GM12892 (cell line): Measurements from ENCODE around the gene BRPF3.
A peak's percentile ranks its signal among the peaks of the same experiment; 100 is the strongest.
"Not testable (repeated sequence)": the region's sequence is repeated elsewhere in the genome, so short reads cannot be mapped to it uniquely, and the experiment has no call there.

Experiments used
- DNase-seq: peaks from one replicate; pipeline ENCODE4 v3.0.0; 2011; ENCODE audit not compliant: insufficient read length
- FAIRE-seq: peaks from 2 replicates; lab custom pipeline; 2011; peaks lifted over from hg19 to GRCh38; lab: Jason Lieb, UNC
- POLR2A ChIP-seq: IDR thresholded peaks from 2 replicates; pipeline ENCODE4 v1.6.1; 2011; ENCODE audit warnings: low read depth, low read length, control low read depth
- POLR2AphosphoS5 ChIP-seq: IDR thresholded peaks from 2 replicates; pipeline ENCODE4 v1.6.1; 2011; ENCODE audit warnings: low read depth, low read length, control low read depth
- TAF1 ChIP-seq: IDR thresholded peaks from 2 replicates; pipeline ENCODE4 v1.6.1; 2011; ENCODE audit warnings: low read depth, mild to moderate bottlenecking, control low read depth, low read length, borderline replicate concordance

Gene BRPF3

DNA sequence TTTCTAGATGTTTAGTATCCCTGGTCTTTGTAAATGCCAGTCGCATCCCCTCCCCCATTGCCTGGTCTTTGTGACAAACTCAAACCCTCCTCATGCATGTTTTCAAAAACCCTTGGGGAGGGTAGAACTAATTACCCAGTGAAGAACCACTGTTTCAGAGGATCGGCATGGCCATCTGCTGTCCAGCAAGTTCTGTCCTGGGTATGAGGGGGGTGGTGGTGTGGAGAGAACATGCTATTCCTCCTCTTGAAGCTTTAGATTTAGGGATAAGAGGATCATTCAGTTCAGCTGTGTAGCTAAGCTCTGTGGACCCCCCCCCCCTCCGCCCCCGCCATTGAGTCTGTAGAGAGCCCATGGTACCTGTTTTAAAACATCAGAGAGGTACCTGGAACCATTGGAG is 5.6 kb downstream of the BRPF3 start:
- TF ChIP-seq TAF1 = no peak
- no peak for TF ChIP-seq POLR2AphosphoS5
- TF ChIP-seq POLR2A = no peak
- DNase-seq (no peak), FAIRE-seq (no peak)

- peak; percentile 37 for DNase-seq
- FAIRE-seq = no peak
- no peak for TF ChIP-seq POLR2A
- TF ChIP-seq POLR2AphosphoS5 = no peak
- no peak for TF ChIP-seq TAF1
Observed at GRCh38 chr6:36204068-36204753, 7.7 kb downstream of the BRPF3 start.

- DNase-seq = no peak
- no peak for FAIRE-seq
Observed at GRCh38 chr6:36207155-36207554, 10.6 kb downstream of the BRPF3 start.

GRCh38 chr6:36209606-36210005 is 13.1 kb downstream of the BRPF3 start:
- TF ChIP-seq POLR2AphosphoS5 = no peak
- TF ChIP-seq TAF1 = no peak
- TF ChIP-seq POLR2A = no peak
- DNase-seq (no peak), FAIRE-seq (no peak)

More at GRCh38 chr6:36207155-36207554, 10.6 kb downstream of the BRPF3 start:
- no peak for TF ChIP-seq TAF1
- no peak for TF ChIP-seq POLR2AphosphoS5
- no peak for TF ChIP-seq POLR2A

GRCh38 chr6:36210182-36210581 is 13.6 kb downstream of the BRPF3 start:
- DNase-seq (no peak), FAIRE-seq (no peak)
- TF ChIP-seq POLR2A = no peak
- no peak for TF ChIP-seq TAF1
- no peak for TF ChIP-seq POLR2AphosphoS5

DNA sequence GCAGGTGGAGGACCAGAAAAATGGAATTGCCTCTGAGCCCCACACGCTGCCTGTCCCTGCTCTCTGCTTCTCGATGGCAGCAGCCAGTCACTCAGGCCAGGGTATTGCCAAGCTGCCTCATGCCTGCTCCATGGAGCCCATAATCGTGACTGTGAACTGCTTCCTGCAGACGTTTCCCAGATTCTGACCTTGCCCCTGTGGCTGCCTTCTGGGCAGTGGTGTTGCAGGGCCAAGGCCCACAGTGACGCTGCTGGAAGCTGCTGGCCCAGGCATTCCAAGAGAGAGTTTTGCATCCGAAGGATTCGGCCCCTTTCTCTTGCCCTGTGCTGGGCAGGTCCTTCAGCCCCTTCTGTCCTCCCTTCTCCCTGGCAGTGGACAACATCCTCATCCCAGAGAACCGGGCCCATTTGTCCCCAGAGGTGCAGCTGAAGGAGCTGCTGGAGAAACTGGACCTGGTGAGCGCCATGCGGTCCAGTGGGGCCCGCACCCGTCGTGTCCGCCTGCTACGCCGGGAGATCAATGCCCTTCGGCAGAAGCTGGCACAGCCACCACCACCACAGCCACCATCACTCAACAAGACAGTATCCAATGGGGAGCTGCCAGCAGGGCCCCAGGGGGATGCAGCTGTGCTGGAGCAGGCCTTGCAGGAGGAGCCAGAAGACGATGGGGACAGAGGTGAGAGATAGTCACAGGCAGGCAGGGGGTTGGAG is 14.5 kb downstream of the BRPF3 start:
- TF ChIP-seq TAF1 (no peak), POLR2AphosphoS5 (no peak), POLR2A (no peak)
- FAIRE-seq (no peak), DNase-seq (no peak)

DNA sequence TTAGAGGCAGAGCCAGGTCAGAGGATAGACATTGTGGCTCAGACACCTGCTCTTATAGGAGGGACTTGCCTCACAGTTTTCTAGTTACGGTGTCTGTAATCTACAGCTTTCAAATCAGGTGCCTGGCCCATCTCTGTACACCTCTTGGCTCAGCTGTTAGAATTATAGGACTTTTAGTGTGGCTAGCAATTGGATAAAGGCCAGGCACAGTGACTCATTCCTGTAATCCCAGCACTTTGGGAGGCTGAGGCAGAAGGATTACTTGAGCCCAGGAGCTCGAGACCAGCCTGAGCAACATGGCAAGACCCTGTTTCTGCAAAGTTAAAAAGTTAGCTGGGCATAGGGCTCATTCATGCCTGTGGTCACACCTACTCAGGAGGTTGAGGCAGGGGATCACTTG is 20.0 kb downstream of the BRPF3 start:
- DNase-seq (no peak), FAIRE-seq (no peak)
- TF ChIP-seq POLR2AphosphoS5 = no peak
- no peak for TF ChIP-seq TAF1
- no peak for TF ChIP-seq POLR2A

DNA sequence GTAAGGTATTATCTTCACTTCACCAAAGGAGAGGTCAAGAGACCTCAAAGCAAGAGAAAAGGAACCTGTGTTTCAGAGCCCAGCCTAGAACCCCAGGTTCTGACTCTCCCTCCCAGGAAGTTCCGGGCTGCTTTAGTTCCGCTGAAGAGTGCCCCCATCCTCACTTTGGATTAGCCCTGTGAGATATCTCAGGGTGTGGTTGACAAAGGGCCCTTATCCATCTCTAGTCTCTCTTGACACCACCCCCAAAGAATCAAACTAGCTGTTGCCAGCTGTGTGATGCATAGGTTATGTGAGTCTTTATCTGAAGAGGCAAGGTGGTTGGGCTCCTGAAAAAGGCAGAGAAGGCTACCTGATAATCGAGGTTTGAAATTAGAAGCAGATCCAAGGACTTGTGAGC is 20.6 kb downstream of the BRPF3 start:
- DNase-seq = no peak
- no peak for FAIRE-seq
- no peak for TF ChIP-seq POLR2AphosphoS5
- TF ChIP-seq TAF1 = no peak
- TF ChIP-seq POLR2A = no peak

- TF ChIP-seq POLR2AphosphoS5 (no peak), POLR2A (no peak), TAF1 (no peak)
- FAIRE-seq = no peak
Observed at GRCh38 chr6:36217946-36218345, 21.4 kb downstream of the BRPF3 start.

GRCh38 chr6:36218516-36218915 is 22.0 kb downstream of the BRPF3 start:
- FAIRE-seq, DNase-seq: not testable (repeated sequence)

More at GRCh38 chr6:36217946-36218345, 21.4 kb downstream of the BRPF3 start:
- DNase-seq = no peak

DNA sequence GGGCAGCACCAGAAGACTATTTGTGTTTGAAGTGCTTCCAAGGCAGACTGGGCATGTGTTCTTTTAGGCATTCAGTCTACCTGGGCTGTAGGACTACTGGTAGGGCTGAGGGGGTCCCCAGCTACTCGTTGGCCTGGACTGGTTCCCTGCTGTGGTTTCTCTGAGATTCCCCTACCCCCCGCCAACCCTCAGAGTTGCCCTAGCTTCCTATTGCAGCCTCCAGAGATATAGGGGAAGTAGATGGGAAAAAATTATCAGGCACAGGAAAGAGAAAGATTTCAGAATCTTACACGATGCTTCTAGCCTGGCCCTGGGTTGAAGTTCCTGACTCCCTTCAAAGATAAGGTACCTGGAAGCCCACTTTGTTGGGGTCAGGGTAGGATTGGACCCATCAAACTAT is 22.5 kb downstream of the BRPF3 start:
- FAIRE-seq (no peak), DNase-seq (no peak)
- TF ChIP-seq TAF1 = no peak
- no peak for TF ChIP-seq POLR2AphosphoS5
- TF ChIP-seq POLR2A = no peak

GRCh38 chr6:36220226-36220625 is 23.7 kb downstream of the BRPF3 start:
- DNase-seq (no peak), FAIRE-seq (no peak)
- TF ChIP-seq POLR2A (no peak), TAF1 (no peak), POLR2AphosphoS5 (no peak)
